MCF 10A (cell line): ENCODE data around the gene ASTL. TPM values are rescaled to one million over a fixed set of nuclear protein-coding genes. Genes with fewer than 3 reads are reported as not detected.
"Not testable (repeated sequence)": the region's sequence is repeated elsewhere in the genome, so short reads cannot be mapped to it uniquely, and the experiment has no call there.

Source experiments
- BruUV-seq: library from RNA; stranded (reverse); fragments of 400-500 nt; replicated peaks from 2 replicates; lab custom pipeline; 2021; lab: Mats Ljungman, UMichigan
- CTCF ChIA-PET: fragments of 300-600 bp; sonication (Branson Sonifier 250); formaldehyde crosslinking; extraction: SDS; loops from one replicate; lab custom pipeline; 2021; ENCODE audit warnings: antibody characterized with exemption, inconsistent platforms; lab: Yijun Ruan, JAX
- POLR2A ChIA-PET: fragments of 300-600, 350-650 bp; sonication (Branson Sonifier 250); formaldehyde crosslinking; extraction: SDS; loops from one replicate; lab custom pipeline; 2020; ENCODE audit warnings: antibody characterized with exemption, inconsistent platforms; lab: Yijun Ruan, JAX
- DNase-seq: peaks from one replicate; pipeline ENCODE4 v3.0.0-alpha.2; 2018; ENCODE audit not compliant: unreplicated experiment
- H3K27ac Mint-ChIP-seq: one replicate; pipeline ENCODE4 v1.8.0; 2022; ENCODE audit warnings: mild to moderate bottlenecking, low read depth, mixed read lengths; ENCODE audit not compliant: unreplicated experiment
- H3K27me3 Mint-ChIP-seq: one replicate; pipeline ENCODE4 v1.8.0; 2022; ENCODE audit warnings: mixed read lengths; ENCODE audit not compliant: insufficient read depth, unreplicated experiment
- H3K36me3 Mint-ChIP-seq: one replicate; pipeline ENCODE4 v1.8.0; 2022; ENCODE audit warnings: mild to moderate bottlenecking, moderate library complexity, mixed read lengths; ENCODE audit not compliant: insufficient read depth, unreplicated experiment
- H3K4me1 Mint-ChIP-seq: one replicate; pipeline ENCODE4 v1.8.0; 2022; ENCODE audit warnings: mixed read lengths; ENCODE audit not compliant: insufficient read depth, unreplicated experiment
- H3K4me3 Mint-ChIP-seq: one replicate; pipeline ENCODE4 v1.8.0; 2022; ENCODE audit warnings: mild to moderate bottlenecking, moderate library complexity, mixed read lengths; ENCODE audit not compliant: unreplicated experiment
- H3K9me3 Mint-ChIP-seq: one replicate; pipeline ENCODE4 v1.8.0; 2022; ENCODE audit warnings: mixed read lengths; ENCODE audit not compliant: unreplicated experiment
- intact Hi-C: fragments of 100-400 bp; cut with micrococcal nuclease; formaldehyde crosslinking; loops from 2 replicates; pipeline ENCODE4 v1.14.1; 2022
- total RNA-seq: library from RNA; stranded (reverse); gene quantifications from 2 replicates; pipeline ENCODE4 v1.2.3, GENCODE V29; 2022
- TF ChIP-seq, protein P1 (sequence below): fragments of 200-600 bp; IDR thresholded peaks from one replicate; pipeline ENCODE4 v1.8.0; 2022; ENCODE audit warnings: antibody characterized with exemption, mild to moderate bottlenecking; ENCODE audit not compliant: unreplicated experiment

Gene ASTL
- total RNA-seq, 1 experiment from 2014 or later, result not detected

DNA sequence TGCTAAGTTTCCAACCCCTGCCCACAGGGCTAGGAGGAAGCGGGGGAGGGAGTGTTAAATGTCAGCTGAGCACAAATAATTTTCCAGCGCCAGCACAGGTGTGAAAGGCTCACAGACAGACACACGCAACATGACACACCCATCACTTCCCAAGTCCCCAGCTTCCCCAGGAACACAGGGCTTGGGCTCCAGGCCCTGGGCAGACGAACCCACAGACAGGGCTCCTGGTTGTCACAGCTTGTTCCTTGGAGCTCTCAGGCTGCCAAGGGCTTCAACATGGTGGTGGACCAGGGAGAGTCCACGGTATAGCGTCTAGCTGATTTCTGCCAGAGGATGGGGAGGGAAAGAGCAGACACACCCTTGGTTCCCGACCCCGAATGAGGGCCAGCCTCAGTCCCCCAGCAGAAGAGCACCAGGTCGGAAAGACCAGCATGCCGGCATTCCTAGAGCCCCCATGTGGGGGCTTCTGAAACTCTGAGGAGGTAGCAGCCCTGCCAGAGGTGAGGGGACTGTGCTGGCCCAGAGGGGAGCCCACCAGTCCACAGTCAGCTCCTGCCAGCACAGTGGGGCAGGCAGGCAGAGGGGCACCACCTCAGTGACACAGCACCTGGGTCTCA, 5.0 kb upstream of the ASTL start:
- ChIA-PET CTCF (no interaction called here), POLR2A (no interaction called here)
- TF ChIP-seq, protein P1, sequence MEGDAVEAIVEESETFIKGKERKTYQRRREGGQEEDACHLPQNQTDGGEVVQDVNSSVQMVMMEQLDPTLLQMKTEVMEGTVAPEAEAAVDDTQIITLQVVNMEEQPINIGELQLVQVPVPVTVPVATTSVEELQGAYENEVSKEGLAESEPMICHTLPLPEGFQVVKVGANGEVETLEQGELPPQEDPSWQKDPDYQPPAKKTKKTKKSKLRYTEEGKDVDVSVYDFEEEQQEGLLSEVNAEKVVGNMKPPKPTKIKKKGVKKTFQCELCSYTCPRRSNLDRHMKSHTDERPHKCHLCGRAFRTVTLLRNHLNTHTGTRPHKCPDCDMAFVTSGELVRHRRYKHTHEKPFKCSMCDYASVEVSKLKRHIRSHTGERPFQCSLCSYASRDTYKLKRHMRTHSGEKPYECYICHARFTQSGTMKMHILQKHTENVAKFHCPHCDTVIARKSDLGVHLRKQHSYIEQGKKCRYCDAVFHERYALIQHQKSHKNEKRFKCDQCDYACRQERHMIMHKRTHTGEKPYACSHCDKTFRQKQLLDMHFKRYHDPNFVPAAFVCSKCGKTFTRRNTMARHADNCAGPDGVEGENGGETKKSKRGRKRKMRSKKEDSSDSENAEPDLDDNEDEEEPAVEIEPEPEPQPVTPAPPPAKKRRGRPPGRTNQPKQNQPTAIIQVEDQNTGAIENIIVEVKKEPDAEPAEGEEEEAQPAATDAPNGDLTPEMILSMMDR, result no peak
- no TSS peak for BruUV-seq
- Mint-ChIP-seq H3K9me3 (no peaks in the 10 kb centered on the region), H3K36me3 (peaks cover 4% of the 10 kb centered on the region), H3K27me3 (no peaks in the 10 kb centered on the region), H3K27ac (no peak overlapping the region), H3K4me3 (peak overlapping the region; percentile 78), H3K4me1 (peaks cover 14% of the 10 kb centered on the region)
- intact Hi-C loops, result no loop called here
- DNase-seq, result no peak

DNA sequence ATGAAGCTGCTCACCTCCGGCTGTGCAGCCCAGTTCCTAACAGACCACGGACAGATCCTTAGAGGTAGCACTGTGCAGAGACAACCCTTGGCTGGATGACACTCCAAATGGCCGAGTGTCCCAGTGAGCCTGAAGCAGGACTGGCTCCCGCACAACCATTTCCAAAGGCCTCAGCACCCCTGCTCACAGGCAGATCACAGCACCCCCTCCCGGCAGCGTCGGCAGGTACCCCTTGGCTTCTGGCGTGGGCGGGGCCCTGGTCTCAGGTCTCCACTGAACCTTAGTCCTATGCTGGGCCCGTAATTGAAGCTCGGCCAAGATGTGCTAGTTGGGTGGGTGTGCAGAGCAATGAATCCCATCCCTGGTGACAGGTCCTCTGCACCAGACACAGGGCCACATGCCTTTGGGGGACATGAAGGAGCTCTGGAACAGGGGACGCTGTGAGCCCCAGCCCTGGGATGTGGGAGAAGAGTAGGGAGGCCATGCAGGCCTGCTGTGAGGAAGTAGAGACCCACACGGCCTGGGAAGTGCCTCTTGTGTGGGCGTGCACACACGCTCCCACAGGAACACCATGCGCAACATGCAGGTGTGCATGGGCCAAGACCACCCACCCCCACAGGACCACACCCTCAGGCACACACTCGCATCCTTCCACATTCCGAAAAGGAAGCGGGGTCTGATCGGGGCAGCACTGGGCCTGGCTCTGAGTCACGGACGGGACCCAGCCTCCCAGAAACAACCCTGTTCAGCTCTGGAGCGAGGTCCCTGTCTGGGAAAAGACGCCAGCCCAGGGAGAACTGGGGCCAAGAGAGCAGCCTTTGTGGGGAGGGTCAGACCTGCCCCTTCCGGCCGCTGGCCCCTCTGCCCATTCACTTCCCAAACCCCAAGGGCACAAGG, 4.2 kb upstream of the ASTL start:
- peaks cover 11% of the 10 kb centered on the region for H3K4me1 Mint-ChIP-seq
- CTCF ChIA-PET, result interaction anchor here (0.7 kb wide), 1 partner anchor 22 kb away, joined by 4 read pairs; no protein-coding TSS in a partner anchor
- H3K4me3 Mint-ChIP-seq, result no peak overlapping the region
- H3K27me3 Mint-ChIP-seq, result no peaks in the 10 kb centered on the region
- peaks cover 4% of the 10 kb centered on the region for H3K36me3 Mint-ChIP-seq
- intact Hi-C loops, result no loop called here
- no peaks in the 10 kb centered on the region for H3K9me3 Mint-ChIP-seq
- BruUV-seq, result no TSS peak
- DNase-seq, result no peak
- no peak overlapping the region for H3K27ac Mint-ChIP-seq
- POLR2A ChIA-PET, result no interaction called here
- TF ChIP-seq, protein P1, result no peak

DNA sequence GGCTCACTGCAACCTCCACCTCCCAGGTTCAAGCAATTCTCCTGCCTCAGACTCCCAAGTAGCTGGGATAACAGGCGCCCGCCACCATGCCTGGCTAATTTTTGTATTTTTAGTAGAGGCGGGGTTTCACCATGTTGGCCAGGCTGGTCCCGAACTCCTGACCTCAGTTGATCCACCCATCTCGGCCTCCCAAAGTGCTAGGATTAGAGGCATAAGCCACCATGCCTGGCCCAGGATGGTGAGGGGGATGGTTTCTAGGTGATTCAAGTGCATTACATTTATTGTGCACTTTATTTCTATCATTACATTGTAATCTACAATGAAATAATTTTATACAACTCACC, 3.3 kb upstream of the ASTL start:
- intact Hi-C loops, H3K27ac Mint-ChIP-seq, H3K4me1 Mint-ChIP-seq, H3K27me3 Mint-ChIP-seq, H3K36me3 Mint-ChIP-seq, POLR2A ChIA-PET, H3K4me3 Mint-ChIP-seq, H3K9me3 Mint-ChIP-seq, DNase-seq, BruUV-seq: not testable (repeated sequence)
- CTCF ChIA-PET, result interaction anchor here (0.5 to 0.8 kb wide), 2 partner anchors 24 to 268 kb away, joined by 3 read pairs; no protein-coding TSS in a partner anchor

DNA sequence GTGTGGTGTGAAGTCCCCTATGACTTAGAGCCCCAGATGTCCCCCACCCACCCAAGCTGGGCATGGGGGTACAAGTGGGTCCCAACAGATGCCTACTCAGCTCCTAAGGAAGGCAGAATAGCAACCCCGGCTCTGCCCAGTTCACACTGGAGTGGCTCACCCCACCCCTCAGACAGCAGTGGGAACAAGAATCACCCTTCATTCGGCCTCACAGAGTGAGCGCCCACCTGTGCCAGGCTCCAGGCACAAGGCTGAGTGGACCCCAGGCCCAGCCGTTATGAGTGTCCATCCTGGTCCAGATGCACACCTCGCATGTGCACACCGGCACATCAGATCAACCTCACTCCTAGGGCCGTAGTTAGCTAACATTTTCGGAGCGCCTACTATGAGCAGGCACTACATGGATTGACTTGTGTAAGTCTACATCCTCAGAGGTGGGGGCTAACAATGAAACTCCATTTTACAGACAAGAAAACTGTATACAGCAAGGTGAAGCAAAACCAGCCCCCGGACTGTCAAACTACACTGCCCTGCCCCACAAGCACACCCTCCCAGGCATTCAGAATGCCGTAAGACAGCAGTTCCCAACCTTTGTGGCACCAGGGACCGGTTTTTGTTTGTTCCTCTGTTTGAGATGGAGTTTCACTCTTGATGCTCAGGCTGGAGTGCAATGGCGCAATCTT, 2.8 kb upstream of the ASTL start:
- BruUV-seq, result no TSS peak
- DNase-seq, result no peak
- no peaks in the 10 kb centered on the region for H3K9me3 Mint-ChIP-seq
- ChIA-PET POLR2A (no interaction called here), CTCF (interaction anchor here (0.5 to 0.8 kb wide), 2 partner anchors 24 to 268 kb away, joined by 3 read pairs; no protein-coding TSS in a partner anchor)
- H3K27ac Mint-ChIP-seq, result no peak overlapping the region
- intact Hi-C loops, result no loop called here
- no peaks in the 10 kb centered on the region for H3K4me1 Mint-ChIP-seq
- TF ChIP-seq, protein P1, result no peak
- no peaks in the 10 kb centered on the region for H3K27me3 Mint-ChIP-seq
- peaks cover 4% of the 10 kb centered on the region for H3K36me3 Mint-ChIP-seq
- H3K4me3 Mint-ChIP-seq, result no peak overlapping the region
